ENCODE data around the gene DAPK2.

- TF ChIP-seq CTCF (IDR thresholded peaks at IDR 0.05) (no peak), POLR2A (IDR thresholded peaks at IDR 0.05) (no peak)
Measured at GRCh38 chr15:63857461-63857856, 188.8 kb downstream of the DAPK2 start.
